ENCODE results near the gene MMAB. TPM values are rescaled to one million over a fixed set of nuclear protein-coding genes. Genes with fewer than 3 reads are reported as not detected.

MMAB gene
- total RNA-seq, 1 experiment from 2014 or later = 34.9 TPM

DNA sequence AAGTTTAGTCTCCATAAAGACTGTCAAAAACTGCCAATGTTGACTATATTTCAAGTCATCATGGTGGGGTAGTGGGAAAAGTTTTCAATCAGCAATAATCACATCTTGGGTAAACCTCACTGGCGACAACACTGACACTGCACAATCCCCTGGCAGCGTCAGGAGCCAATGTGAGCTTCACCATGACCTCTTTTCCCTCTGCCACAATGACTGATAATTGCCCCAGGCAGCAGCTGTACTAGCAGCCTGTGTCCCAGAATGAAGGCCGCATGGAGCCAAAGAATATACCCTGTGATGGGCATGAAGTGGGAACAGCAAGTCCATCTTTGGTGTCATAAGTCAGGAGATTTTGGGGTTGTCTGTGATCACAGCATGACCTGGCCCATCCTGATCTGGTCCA is 5.3 kb downstream of the MMAB start:
- RAD21 ChIA-PET (ENCODE audit: low non-redundant PET in 1 of 2, low total read pairs in 2 of 2, uncharacterized antibody in 2 of 2, unreplicated experiment in 2 of 2) = no interaction called here
- TF ChIP-seq, protein P1, sequence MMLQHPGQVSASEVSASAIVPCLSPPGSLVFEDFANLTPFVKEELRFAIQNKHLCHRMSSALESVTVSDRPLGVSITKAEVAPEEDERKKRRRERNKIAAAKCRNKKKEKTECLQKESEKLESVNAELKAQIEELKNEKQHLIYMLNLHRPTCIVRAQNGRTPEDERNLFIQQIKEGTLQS (IDR thresholded peaks at IDR 0.05) = no peak
- no peak for TF ChIP-seq SIN3A (IDR thresholded peaks at IDR 0.05; ENCODE audit: low read depth)
- Histone ChIP-seq H3K4me1 (ENCODE audit: control insufficient read depth in 1 of 2, insufficient read depth in 2 of 2, low read length in 2 of 2) (peaks cover 4 to 8% of the 10 kb centered on the region in 2 experiments; a peak in 3 of 4 replicates), H3K9me2 (ENCODE audit: insufficient read depth) (no peaks in the 10 kb centered on the region), H2AFZ (ENCODE audit: low read depth, low read length, poor library complexity, severe bottlenecking) (no peak overlapping the region), H3K9ac (ENCODE audit: low read length) (no peak overlapping the region), H3K27me3 (ENCODE audit: insufficient read depth, low read length) (no peaks in the 10 kb centered on the region), H3K27ac (ENCODE audit: low read depth, low read length) (no peak overlapping the region), H3K79me2 (ENCODE audit: insufficient read depth, low read length) (no peaks in the 10 kb centered on the region), H4K20me1 (ENCODE audit: insufficient read depth) (no peaks in the 10 kb centered on the region), H3K4me3 (replicated peaks in 1 of 2; ENCODE audit: low read depth in 1 of 2, low read length in 2 of 2) (no peak overlapping the region), H3K36me3 (ENCODE audit: control insufficient read depth in 1 of 2, insufficient read depth in 2 of 2, low read length in 2 of 2) (no peaks in the 10 kb centered on the region), H3K4me2 (ENCODE audit: low read length) (no peak overlapping the region), H3K9me3 (ENCODE audit: control insufficient read depth in 1 of 2, insufficient read depth in 1 of 2, low read depth in 1 of 2, low read length in 2 of 2) (no peaks in the 10 kb centered on the region)
- DNase-seq (ENCODE audit: low read depth, low spot score) (no peak), ATAC-seq (no peak)
- intact Hi-C loops (cut with micrococcal nuclease) = no loop called here
- CTCF ChIA-PET = no interaction called here
- POLR2A ChIA-PET = no interaction called here
- no TSS peak for BruUV-seq (replicated peaks)

DNA sequence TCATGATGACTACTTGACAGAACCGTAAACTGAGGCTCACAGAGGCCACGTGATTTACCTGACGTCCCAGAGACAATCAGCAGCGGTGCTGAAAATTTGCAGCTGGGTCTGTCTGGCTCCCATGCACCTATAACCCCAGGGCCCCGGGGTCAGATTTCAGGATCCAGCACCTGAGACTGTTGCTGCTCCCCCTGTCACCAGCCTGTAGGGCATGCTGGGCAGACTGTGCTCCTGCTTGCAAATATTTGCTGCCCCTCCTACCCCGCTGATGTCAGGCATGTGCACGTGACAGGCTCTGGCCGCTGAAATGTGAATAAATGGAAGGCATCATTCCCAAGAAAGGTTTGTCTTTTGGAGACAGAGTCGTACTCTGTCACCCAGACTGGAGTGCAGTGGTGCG is 6.0 kb downstream of the MMAB start:
- no peaks in the 10 kb centered on the region for H3K9me3 ChIP-seq (ENCODE audit: control insufficient read depth in 1 of 2, insufficient read depth in 1 of 2, low read depth in 1 of 2, low read length in 2 of 2)
- intact Hi-C loops (cut with micrococcal nuclease) = no loop called here
- POLR2A ChIA-PET = no interaction called here
- H3K4me3 ChIP-seq (replicated peaks in 1 of 2; ENCODE audit: low read depth in 1 of 2, low read length in 2 of 2) = no peak overlapping the region
- H3K4me1 ChIP-seq (ENCODE audit: control insufficient read depth in 1 of 2, insufficient read depth in 2 of 2, low read length in 2 of 2) = peaks cover 0 to 1% of the 10 kb centered on the region in 2 experiments; a peak in 2 of 4 replicates
- DNase-seq (ENCODE audit: low read depth, low spot score) (no peak), ATAC-seq (no peak)
- RAD21 ChIA-PET (ENCODE audit: low non-redundant PET in 1 of 2, low total read pairs in 2 of 2, uncharacterized antibody in 2 of 2, unreplicated experiment in 2 of 2) = no interaction called here
- no peak overlapping the region for H3K9ac ChIP-seq (ENCODE audit: low read length)
- no peaks in the 10 kb centered on the region for H3K9me2 ChIP-seq (ENCODE audit: insufficient read depth)
- H3K79me2 ChIP-seq (ENCODE audit: insufficient read depth, low read length) = no peaks in the 10 kb centered on the region
- no peaks in the 10 kb centered on the region for H4K20me1 ChIP-seq (ENCODE audit: insufficient read depth)
- CTCF ChIA-PET = no interaction called here
- H3K27me3 ChIP-seq (ENCODE audit: insufficient read depth, low read length) = no peaks in the 10 kb centered on the region
- H3K36me3 ChIP-seq (ENCODE audit: control insufficient read depth in 1 of 2, insufficient read depth in 2 of 2, low read length in 2 of 2) = no peaks in the 10 kb centered on the region
- H3K4me2 ChIP-seq (ENCODE audit: low read length) = no peak overlapping the region
- no peak overlapping the region for H3K27ac ChIP-seq (ENCODE audit: low read depth, low read length)
- no peak overlapping the region for H2AFZ ChIP-seq (ENCODE audit: low read depth, low read length, poor library complexity, severe bottlenecking)
- BruUV-seq (replicated peaks) = no TSS peak
- TF ChIP-seq SP1 (IDR thresholded peaks at IDR 0.05; ENCODE audit: low read depth) (no peak), JUND (IDR thresholded peaks at IDR 0.05) (no peak), POLR2AphosphoS5 (IDR thresholded peaks at IDR 0.05; ENCODE audit: low read depth, low read length) (no peak), EGR1 (IDR thresholded peaks at IDR 0.05; ENCODE audit: low read depth) (no peak), RAD21 (IDR thresholded peaks at IDR 0.05; ENCODE audit: low read depth) (no peak), ZFX (IDR thresholded peaks at IDR 0.05) (no peak), EZH2phosphoT487 (IDR thresholded peaks at IDR 0.05; ENCODE audit: borderline replicate concordance) (no peak), POLR2A (IDR thresholded peaks at IDR 0.05; ENCODE audit: borderline replicate concordance, extremely low read depth, insufficient read depth, insufficient read length) (no peak), SRF (IDR thresholded peaks at IDR 0.05; ENCODE audit: low read depth) (no peak), EZH2 (IDR thresholded peaks at IDR 0.05) (no peak), YY1 (IDR thresholded peaks at IDR 0.05; ENCODE audit: extremely low read depth, insufficient replicate concordance, low read depth, low read length) (no peak), SIN3A (IDR thresholded peaks at IDR 0.05; ENCODE audit: low read depth) (no peak), TCF7L2 (IDR thresholded peaks at IDR 0.05; ENCODE audit: borderline replicate concordance, extremely low read depth, insufficient read depth, insufficient read length) (no peak)
- TF ChIP-seq, protein P2, sequence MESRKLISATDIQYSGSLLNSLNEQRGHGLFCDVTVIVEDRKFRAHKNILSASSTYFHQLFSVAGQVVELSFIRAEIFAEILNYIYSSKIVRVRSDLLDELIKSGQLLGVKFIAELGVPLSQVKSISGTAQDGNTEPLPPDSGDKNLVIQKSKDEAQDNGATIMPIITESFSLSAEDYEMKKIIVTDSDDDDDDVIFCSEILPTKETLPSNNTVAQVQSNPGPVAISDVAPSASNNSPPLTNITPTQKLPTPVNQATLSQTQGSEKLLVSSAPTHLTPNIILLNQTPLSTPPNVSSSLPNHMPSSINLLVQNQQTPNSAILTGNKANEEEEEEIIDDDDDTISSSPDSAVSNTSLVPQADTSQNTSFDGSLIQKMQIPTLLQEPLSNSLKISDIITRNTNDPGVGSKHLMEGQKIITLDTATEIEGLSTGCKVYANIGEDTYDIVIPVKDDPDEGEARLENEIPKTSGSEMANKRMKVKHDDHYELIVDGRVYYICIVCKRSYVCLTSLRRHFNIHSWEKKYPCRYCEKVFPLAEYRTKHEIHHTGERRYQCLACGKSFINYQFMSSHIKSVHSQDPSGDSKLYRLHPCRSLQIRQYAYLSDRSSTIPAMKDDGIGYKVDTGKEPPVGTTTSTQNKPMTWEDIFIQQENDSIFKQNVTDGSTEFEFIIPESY (IDR thresholded peaks at IDR 0.05; ENCODE audit: extremely low read depth, insufficient replicate concordance, low read length) = no peak
- TF ChIP-seq, protein P3, sequence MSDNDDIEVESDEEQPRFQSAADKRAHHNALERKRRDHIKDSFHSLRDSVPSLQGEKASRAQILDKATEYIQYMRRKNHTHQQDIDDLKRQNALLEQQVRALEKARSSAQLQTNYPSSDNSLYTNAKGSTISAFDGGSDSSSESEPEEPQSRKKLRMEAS (IDR thresholded peaks at IDR 0.05) = no peak
- TF ChIP-seq, protein P4, sequence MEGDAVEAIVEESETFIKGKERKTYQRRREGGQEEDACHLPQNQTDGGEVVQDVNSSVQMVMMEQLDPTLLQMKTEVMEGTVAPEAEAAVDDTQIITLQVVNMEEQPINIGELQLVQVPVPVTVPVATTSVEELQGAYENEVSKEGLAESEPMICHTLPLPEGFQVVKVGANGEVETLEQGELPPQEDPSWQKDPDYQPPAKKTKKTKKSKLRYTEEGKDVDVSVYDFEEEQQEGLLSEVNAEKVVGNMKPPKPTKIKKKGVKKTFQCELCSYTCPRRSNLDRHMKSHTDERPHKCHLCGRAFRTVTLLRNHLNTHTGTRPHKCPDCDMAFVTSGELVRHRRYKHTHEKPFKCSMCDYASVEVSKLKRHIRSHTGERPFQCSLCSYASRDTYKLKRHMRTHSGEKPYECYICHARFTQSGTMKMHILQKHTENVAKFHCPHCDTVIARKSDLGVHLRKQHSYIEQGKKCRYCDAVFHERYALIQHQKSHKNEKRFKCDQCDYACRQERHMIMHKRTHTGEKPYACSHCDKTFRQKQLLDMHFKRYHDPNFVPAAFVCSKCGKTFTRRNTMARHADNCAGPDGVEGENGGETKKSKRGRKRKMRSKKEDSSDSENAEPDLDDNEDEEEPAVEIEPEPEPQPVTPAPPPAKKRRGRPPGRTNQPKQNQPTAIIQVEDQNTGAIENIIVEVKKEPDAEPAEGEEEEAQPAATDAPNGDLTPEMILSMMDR (IDR thresholded peaks at IDR 0.05 in 2 of 3, conservative IDR thresholded peaks at IDR 0.05 in 1 of 3; ENCODE audit: borderline replicate concordance in 1 of 3, insufficient read depth in 1 of 3, low read depth in 2 of 3, low read length in 2 of 3) = no peak
